HepG2 (cell line): Measurements from ENCODE around the gene TRMT10C. TPM values are rescaled to one million over a fixed set of nuclear protein-coding genes. Genes with fewer than 3 reads are reported as not detected.

Experiments
- ARID4A ChIP-seq: sonication (generic); formaldehyde crosslinking; IDR thresholded peaks from 2 replicates; pipeline ENCODE4 v1.5.0; 2020; ENCODE audit warnings: mild to moderate bottlenecking, missing genetic modification reagents, borderline replicate concordance
- CAMTA2 ChIP-seq: sonication (generic); formaldehyde crosslinking; IDR thresholded peaks from 2 replicates; pipeline ENCODE4 v1.4.0; 2020; ENCODE audit warnings: mild to moderate bottlenecking, missing genetic modification reagents, borderline replicate concordance
- GFI1 ChIP-seq: sonication (generic); formaldehyde crosslinking; IDR thresholded peaks from 2 replicates; pipeline ENCODE4 v1.5.0; 2020; ENCODE audit warnings: missing genetic modification reagents, mild to moderate bottlenecking, borderline replicate concordance
- HINFP ChIP-seq: sonication (generic); formaldehyde crosslinking; IDR thresholded peaks from 2 replicates; pipeline ENCODE4 v1.4.0; 2020; ENCODE audit warnings: low read depth, mild to moderate bottlenecking, missing genetic modification reagents
- HOXA7 ChIP-seq: sonication (generic); formaldehyde crosslinking; IDR thresholded peaks from 2 replicates; pipeline ENCODE4 v1.8.1; 2022; ENCODE audit warnings: mild to moderate bottlenecking, missing genetic modification reagents, moderate library complexity
- MIER2 ChIP-seq: IDR thresholded peaks from 2 replicates; pipeline ENCODE4 v1.6.1; 2016; ENCODE audit warnings: missing biosample characterization, missing genetic modification reagents
- PRDM15 ChIP-seq: sonication (generic); formaldehyde crosslinking; IDR thresholded peaks from 2 replicates; pipeline ENCODE4 v1.4.0; 2020; ENCODE audit warnings: missing genetic modification reagents
- RARG ChIP-seq: sonication (generic); formaldehyde crosslinking; IDR thresholded peaks from 2 replicates; pipeline ENCODE4 v1.4.0; 2020; ENCODE audit warnings: low read depth, mild to moderate bottlenecking, missing genetic modification reagents
- SP140L ChIP-seq: sonication (generic); formaldehyde crosslinking; IDR thresholded peaks from 2 replicates; pipeline ENCODE4 v1.4.0; 2020; ENCODE audit warnings: missing genetic modification reagents, borderline replicate concordance
- SYNCRIP ChIP-seq: fragments of 200-400 bp; formaldehyde crosslinking; IDR thresholded peaks from 2 replicates; pipeline ENCODE4 v1.6.1; 2018; ENCODE audit warnings: mild to moderate bottlenecking, low read depth, low read length; ENCODE audit not compliant: insufficient read depth
- TCF7 ChIP-seq: sonication (generic); IDR thresholded peaks from 2 replicates; pipeline ENCODE4 v1.6.1; 2016; ENCODE audit warnings: antibody characterized with exemption, low read depth
- ZNF17 ChIP-seq: sonication (generic); formaldehyde crosslinking; IDR thresholded peaks from 2 replicates; pipeline ENCODE4 v1.5.0; 2020; ENCODE audit warnings: mild to moderate bottlenecking, missing genetic modification reagents
- ZNF317 ChIP-seq: sonication (generic); formaldehyde crosslinking; IDR thresholded peaks from 2 replicates; pipeline ENCODE4 v1.5.0; 2020; ENCODE audit warnings: mild to moderate bottlenecking, missing genetic modification reagents
- ZNF484 ChIP-seq: sonication (generic); formaldehyde crosslinking; IDR thresholded peaks from 2 replicates; pipeline ENCODE4 v1.5.1; 2020; ENCODE audit warnings: mild to moderate bottlenecking, low read depth, missing genetic modification reagents, borderline replicate concordance
- ZNF709 ChIP-seq: sonication (generic); formaldehyde crosslinking; IDR thresholded peaks from 2 replicates; pipeline ENCODE4 v1.5.0; 2020; ENCODE audit warnings: mild to moderate bottlenecking, missing genetic modification reagents
- ZNF879 ChIP-seq: sonication (generic); formaldehyde crosslinking; IDR thresholded peaks from 2 replicates; pipeline ENCODE4 v1.8.1; 2023; ENCODE audit warnings: missing genetic modification reagents
- polyA plus RNA-seq, 8 experiments: library from polyadenylated mRNA; depleted of rRNA in 3 of 8; stranded (reverse) in 7 of 8; unstranded in 1 of 8; fragments of >200 nt; fragmentation: Illumina TruSeq in 4 of 8; extraction: Trizol in 4 of 8; gene quantifications; 2 replicates each; pipeline versions ENCODE4 v1.2.1 to v1.2.3, GENCODE V29; 2011 to 2016; ENCODE audit warnings: low read depth in 4 of 8, missing spikeins in 1 of 8, mixed read lengths in 1 of 8; ENCODE audit not compliant: insufficient read depth in 1 of 8
- total RNA-seq, 5 experiments: library from RNA; depleted of rRNA; stranded (reverse); fragments of >200 nt; fragmentation: Illumina TruSeq; extraction: Trizol; gene quantifications; 2 replicates each; pipeline ENCODE4 v1.2.3, GENCODE V29; 2016; ENCODE audit warnings: low read depth in 1 of 5
- TF ChIP-seq, protein P1 (sequence below): sonication (generic); formaldehyde crosslinking; IDR thresholded peaks from 2 replicates; pipeline ENCODE4 v1.4.0; 2020; ENCODE audit warnings: mild to moderate bottlenecking, missing genetic modification reagents

Gene TRMT10C
- total and polyA plus RNA-seq, 2 of the 13 experiments (the other 11 are each of a cell fraction or from before 2014, with no cell fraction given), result 10.8 to 39.2 TPM

DNA sequence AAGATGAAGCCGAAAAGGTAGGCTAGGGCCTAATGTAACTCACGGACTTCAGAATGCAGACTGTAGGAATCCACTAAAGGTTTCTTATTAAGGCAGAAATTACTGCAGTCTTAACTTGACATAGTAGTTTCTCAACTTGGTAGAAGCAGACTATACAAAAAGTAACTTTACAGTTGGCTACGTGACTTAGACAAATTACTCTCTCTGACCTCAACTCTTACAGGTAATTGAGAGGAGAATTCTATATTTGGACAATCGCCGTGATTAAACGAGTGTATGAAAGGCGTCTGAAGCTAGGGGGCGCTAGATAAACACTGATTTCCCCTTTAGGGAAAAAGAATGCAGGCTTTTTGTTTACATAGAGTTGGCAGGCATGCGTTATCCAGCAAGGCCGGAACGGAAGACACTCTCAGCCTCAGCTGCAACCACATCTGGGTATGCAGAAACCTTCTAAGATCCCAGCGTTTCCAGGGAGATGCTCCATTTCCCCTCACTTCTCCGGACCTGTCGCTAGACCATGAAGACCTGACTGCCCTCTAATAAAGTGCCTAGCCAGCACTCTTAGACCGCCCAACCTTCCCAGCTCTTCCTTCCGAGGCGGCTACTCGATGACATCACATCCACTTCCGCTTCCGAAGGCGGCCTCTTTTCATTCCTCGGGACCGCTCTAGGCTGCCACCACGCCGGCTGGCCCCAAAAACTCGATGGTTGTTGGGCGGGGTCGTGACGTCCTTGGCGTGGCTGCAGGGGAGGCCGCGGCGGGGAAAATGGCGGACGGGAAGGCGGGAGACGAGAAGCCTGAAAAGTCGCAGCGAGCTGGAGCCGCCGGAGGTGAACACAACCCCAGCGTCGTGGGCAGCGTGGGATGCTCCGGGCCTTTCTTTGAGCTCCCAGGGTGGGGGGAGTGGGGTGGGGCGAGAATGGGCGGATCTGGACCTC is 12.1 kb downstream of the TRMT10C start, which contains the start of gene PCNP (continued):
- peak; percentile 90; the same call in 1 of the 2 replicates for TF ChIP-seq ARID4A
- TF ChIP-seq ZNF484, result no peak
- TF ChIP-seq ZNF709 (CRISPR knock-in tag), result peak; percentile 88; the same call in 1 of the 2 replicates
- no peak; the same call in 1 of the 2 replicates for TF ChIP-seq PRDM15
- no peak for TF ChIP-seq HINFP (CRISPR knock-in tag)
- no peak for TF ChIP-seq MIER2 (CRISPR knock-in tag)
- TF ChIP-seq ZNF879 (CRISPR knock-in tag), result no peak
- TF ChIP-seq, protein P1, sequence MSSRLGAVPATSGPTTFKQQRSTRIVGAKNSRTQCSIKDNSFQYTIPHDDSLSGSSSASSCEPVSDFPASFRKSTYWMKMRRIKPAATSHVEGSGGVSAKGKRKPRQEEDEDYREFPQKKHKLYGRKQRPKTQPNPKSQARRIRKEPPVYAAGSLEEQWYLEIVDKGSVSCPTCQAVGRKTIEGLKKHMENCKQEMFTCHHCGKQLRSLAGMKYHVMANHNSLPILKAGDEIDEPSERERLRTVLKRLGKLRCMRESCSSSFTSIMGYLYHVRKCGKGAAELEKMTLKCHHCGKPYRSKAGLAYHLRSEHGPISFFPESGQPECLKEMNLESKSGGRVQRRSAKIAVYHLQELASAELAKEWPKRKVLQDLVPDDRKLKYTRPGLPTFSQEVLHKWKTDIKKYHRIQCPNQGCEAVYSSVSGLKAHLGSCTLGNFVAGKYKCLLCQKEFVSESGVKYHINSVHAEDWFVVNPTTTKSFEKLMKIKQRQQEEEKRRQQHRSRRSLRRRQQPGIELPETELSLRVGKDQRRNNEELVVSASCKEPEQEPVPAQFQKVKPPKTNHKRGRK (CRISPR knock-in tag), result no peak
- no peak for TF ChIP-seq SYNCRIP
- TF ChIP-seq HOXA7 (CRISPR knock-in tag), result no peak
- 0 out of 2 replicates have a peak, but pooled peaks have one; percentile 17 for TF ChIP-seq ZNF17 (CRISPR knock-in tag)
- TF ChIP-seq ZNF317 (CRISPR knock-in tag), result peak; percentile 77; the same call in 1 of the 2 replicates
- TF ChIP-seq GFI1 (CRISPR knock-in tag), result no peak
- no peak for TF ChIP-seq SP140L (CRISPR knock-in tag)
- TF ChIP-seq RARG (CRISPR knock-in tag), result no peak; the same call in 1 of the 2 replicates
- no peak for TF ChIP-seq CAMTA2 (CRISPR knock-in tag)
- TF ChIP-seq TCF7, result peak; percentile 86
